Right atrium auricular region (tissue), 2 donors: ENCODE data around the gene ENKUR. TPM values are rescaled to one million over a fixed set of nuclear protein-coding genes. Genes with fewer than 3 reads are reported as not detected.
"Not testable (repeated sequence)": the region's sequence is repeated elsewhere in the genome, so short reads cannot be mapped to it uniquely, and the experiment has no call there.

ENCODE experiments used
- DNase-seq: peaks from one replicate; pipeline ENCODE4 v3.0.0-alpha.2; 2019; ENCODE audit warnings: low spot score
- H3K27ac ChIP-seq, 2 donors: fragments of 200-600 bp; sonication (generic); 1 replicate in 1 of 2; 2 replicates in 1 of 2; pipeline ENCODE4 v1.5.1; 2016 to 2019
- H3K27me3 ChIP-seq, 2 donors: fragments of 200-600 bp; sonication (generic); one replicate each; pipeline versions ENCODE4 v1.5.1 to v1.6.0; 2017 to 2019
- H3K36me3 ChIP-seq: fragments of 200-600 bp; sonication (generic); one replicate; pipeline ENCODE4 v1.5.1; 2016
- H3K4me1 ChIP-seq, 2 donors: fragments of 200-600 bp; sonication (generic); one replicate each; pipeline versions ENCODE4 v1.5.1 to v1.6.0; 2017 to 2019
- H3K4me3 ChIP-seq, 2 donors: fragments of 200-600 bp; sonication (generic); 1 replicate in 1 of 2; 2 replicates in 1 of 2; pipeline ENCODE4 v1.5.1; 2017 to 2019; ENCODE audit warnings: mild to moderate bottlenecking in 1 of 2, moderate library complexity in 1 of 2
- H3K9me3 ChIP-seq, 2 donors: fragments of 200-600 bp; sonication (generic); one replicate each; pipeline ENCODE4 v1.5.1; 2019
- CTCF ChIP-seq, 2 donors: fragments of 200-600 bp; sonication (generic); IDR thresholded peaks; one replicate each; pipeline ENCODE4 v1.5.1; 2019; ENCODE audit warnings: antibody characterized with exemption in 2 of 2
- total RNA-seq, 2 donors: library from RNA; depleted of rRNA; stranded (reverse); fragments of >200 nt; gene quantifications; one replicate each; pipeline ENCODE4 v1.1.0, GENCODE V29; 2016

ENKUR gene
- total RNA-seq, 2 donors from 2014 or later: not detected

- no peak for TF ChIP-seq CTCF (IDR thresholded peaks at IDR 0.05)
- H3K27ac ChIP-seq: peak overlapping the region; percentile 58 to 81
- H3K4me1 ChIP-seq: peaks cover 0 to 15% of the 10 kb centered on the region in 2 donors
- no peaks in the 10 kb centered on the region for H3K27me3 ChIP-seq
- H3K9me3 ChIP-seq: no peaks in the 10 kb centered on the region
- no peak for DNase-seq
- H3K4me3 ChIP-seq: no peak overlapping the region
- no peaks in the 10 kb centered on the region for H3K36me3 ChIP-seq
Measured at GRCh38 chr10:24958721-24959381, 57.1 kb downstream of the ENKUR start.

GRCh38 chr10:24958091-24958720 is 57.8 kb downstream of the ENKUR start:
- H3K27me3 ChIP-seq: no peaks in the 10 kb centered on the region
- H3K9me3 ChIP-seq: no peaks in the 10 kb centered on the region
- TF ChIP-seq CTCF (IDR thresholded peaks at IDR 0.05): no peak
- H3K4me1 ChIP-seq: peaks cover 0 to 18% of the 10 kb centered on the region in 2 donors
- no peak overlapping the region for H3K4me3 ChIP-seq
- H3K36me3 ChIP-seq: no peaks in the 10 kb centered on the region
- peak overlapping the region; percentile 58 to 81 for H3K27ac ChIP-seq
- no peak for DNase-seq

- H3K27me3 ChIP-seq, H3K36me3 ChIP-seq, DNase-seq, H3K9me3 ChIP-seq, H3K4me3 ChIP-seq: not testable (repeated sequence)
- Histone ChIP-seq H3K4me1 (peaks cover 0 to 22% of the 10 kb centered on the region in 2 donors), H3K27ac (peak overlapping the region; percentile 37 to 65)
Measured at GRCh38 chr10:24957624-24958051, 58.3 kb downstream of the ENKUR start.

- no peak for DNase-seq
- Histone ChIP-seq H3K4me1 (peaks cover 0 to 23% of the 10 kb centered on the region in 2 donors), H3K27ac (peak overlapping the region; percentile 75 to 83)
Measured at GRCh38 chr10:24953675-24954074, 62.3 kb downstream of the ENKUR start.

GRCh38 chr10:24952707-24953645 is 63.0 kb downstream of the ENKUR start:
- no peaks in the 10 kb centered on the region for H3K27me3 ChIP-seq
- H3K27ac ChIP-seq: peak overlapping the region; percentile 75 to 83
- no peaks in the 10 kb centered on the region for H3K36me3 ChIP-seq
- no peak for DNase-seq
- peak; percentile 44 to 57 for TF ChIP-seq CTCF (IDR thresholded peaks at IDR 0.05)
- peak overlapping the region; percentile 53 to 69 for H3K4me3 ChIP-seq
- peaks cover 0 to 16% of the 10 kb centered on the region in 2 donors for H3K4me1 ChIP-seq
- H3K9me3 ChIP-seq: no peaks in the 10 kb centered on the region

More at GRCh38 chr10:24953675-24954074, 62.3 kb downstream of the ENKUR start:
- Histone ChIP-seq H3K36me3 (no peaks in the 10 kb centered on the region), H3K9me3 (no peaks in the 10 kb centered on the region), H3K4me3 (peak overlapping the region in 1 of 2 donors; percentile 69), H3K27me3 (no peaks in the 10 kb centered on the region)
- TF ChIP-seq CTCF (IDR thresholded peaks at IDR 0.05): no peak
